HepG2 (cell line): ENCODE data around the gene CHCHD6. TPM values are rescaled to one million over a fixed set of nuclear protein-coding genes. Genes with fewer than 3 reads are reported as not detected.

Experiments used
- ATAC-seq: fragments of 200-7000 bp; cut with Tn5 transposase; 3 replicates; pipeline ENCODE4 v1.9.1; 2020; ENCODE audit warnings: mild to moderate bottlenecking, moderate library complexity
- BruUV-seq: library from RNA; stranded (reverse); fragments of 400-500 nt; replicated peaks from 2 replicates; lab custom pipeline; 2021; lab: Mats Ljungman, UMichigan
- CTCF ChIA-PET: fragments of 300-600 bp; formaldehyde crosslinking; extraction: SDS; loops from one replicate; lab custom pipeline; 2021; ENCODE audit warnings: low total read pairs, inconsistent platforms, low intra/inter-chr PET ratio; lab: Yijun Ruan, JAX
- POLR2A ChIA-PET: fragments of 350-600 bp; sonication (Branson Sonifier 250); formaldehyde crosslinking; loops from one replicate; lab custom pipeline; 2020; ENCODE audit warnings: antibody characterized with exemption, inconsistent platforms; lab: Yijun Ruan, JAX
- DNase-seq: peaks from one replicate; pipeline ENCODE4 v3.0.0-alpha.2; 2015; ENCODE audit warnings: low spot score
- FAIRE-seq: peaks from 3 replicates; lab custom pipeline; 2011; peaks lifted over from hg19 to GRCh38; lab: Jason Lieb, UNC
- H2AFZ ChIP-seq: one replicate; pipeline ENCODE4 v1.6.1; 2011; ENCODE audit warnings: low read length, inconsistent platforms
- H3K27ac ChIP-seq: fragments of 300-600 bp; 3 replicates; pipeline ENCODE4 v1.8.0; 2011; ENCODE audit warnings: mixed run types, mild to moderate bottlenecking, mixed read lengths, low read length, inconsistent platforms; ENCODE audit not compliant: insufficient read depth; ENCODE audit errors: extremely low read length
- H3K27me3 ChIP-seq, 2 experiments: fragments of 200-600 bp in 1 of 2; 2 replicates in 1 of 2; 3 replicates in 1 of 2; pipeline versions ENCODE4 v1.6.0 to v1.8.0; 2011; ENCODE audit warnings: low read length in 2 of 2, mild to moderate bottlenecking in 2 of 2, moderate library complexity in 2 of 2, inconsistent platforms in 1 of 2; ENCODE audit not compliant: insufficient read depth in 2 of 2, control insufficient read depth in 1 of 2
- H3K36me3 ChIP-seq, 2 experiments: fragments of 200-600 bp in 1 of 2; replicated peaks in 1 of 2; 2 replicates in 1 of 2; 3 replicates in 1 of 2; pipeline versions ENCODE4 v1.5.1 to v1.8.0; 2011; ENCODE audit warnings: low read length in 2 of 2, inconsistent platforms in 1 of 2; ENCODE audit not compliant: insufficient read depth in 2 of 2, control insufficient read depth in 1 of 2
- H3K4me1 ChIP-seq: 2 replicates; pipeline ENCODE4 v1.5.1; 2012; ENCODE audit warnings: low read length, inconsistent platforms; ENCODE audit not compliant: insufficient read depth
- H3K4me2 ChIP-seq: 2 replicates; pipeline ENCODE4 v1.6.0; 2011; ENCODE audit warnings: low read depth, low read length, inconsistent platforms
- H3K4me3 ChIP-seq, 3 experiments: fragments of 200-600 bp in 1 of 3; sonication (generic), shearing (Covaris generic) in 1 of 3; replicated peaks in 1 of 3; 2 replicates each; pipeline ENCODE4 v1.5.1; 2011 to 2016; ENCODE audit warnings: low read length in 3 of 3, inconsistent platforms in 2 of 3, low read depth in 2 of 3, mild to moderate bottlenecking in 2 of 3, control low read depth in 1 of 3, mixed read lengths in 1 of 3; ENCODE audit not compliant: insufficient read depth in 1 of 3
- H3K79me2 ChIP-seq: one replicate; pipeline ENCODE4 v1.6.1; 2011; ENCODE audit warnings: low read length, inconsistent platforms; ENCODE audit not compliant: insufficient read depth
- H3K9ac ChIP-seq: 2 replicates; pipeline ENCODE4 v1.6.0; 2011; ENCODE audit warnings: mild to moderate bottlenecking, low read depth, low read length, inconsistent platforms; ENCODE audit not compliant: insufficient read depth
- H3K9me3 ChIP-seq: 2 replicates; pipeline ENCODE4 v1.5.1; 2012; ENCODE audit warnings: mild to moderate bottlenecking, low read length
- H4K20me1 ChIP-seq: 2 replicates; pipeline ENCODE4 v1.6.0; 2011; ENCODE audit warnings: inconsistent platforms, mild to moderate bottlenecking, low read length, moderate library complexity; ENCODE audit not compliant: insufficient read depth
- CEBPB ChIP-seq: IDR thresholded peaks from 2 replicates; pipeline ENCODE4 v1.6.1; 2011; ENCODE audit warnings: low read depth, low read length, improper control_type of control experiment, borderline replicate concordance
- ETS1 ChIP-seq: sonication (generic); formaldehyde crosslinking; IDR thresholded peaks from 2 replicates; pipeline ENCODE4 v1.4.0; 2020; ENCODE audit warnings: missing genetic modification reagents
- SP1 ChIP-seq, 2 experiments: fragments of 450-650 bp in 1 of 2; sonication (generic) in 1 of 2; formaldehyde crosslinking in 1 of 2; IDR thresholded peaks; 2 replicates each; pipeline versions ENCODE4 v1.4.0 to v1.6.1; 2016 to 2020; ENCODE audit warnings: missing genetic modification reagents in 1 of 2
- WGBS: methylation state at CpG from one replicate; pipeline ENCODE4 v1.1.6; 2017; ENCODE audit warnings: low lambda C conversion rate; 5-methylcytosine and 5-hydroxymethylcytosine counted together
- in situ Hi-C: cut with HindIII; loops from 2 replicates; pipeline ENCODE4 v1.10.0; 2017; ENCODE audit warnings: low pct_unique_long_range_greater_than_20kb; ENCODE audit not compliant: extremely low pct_ligation_motif_present
- intact Hi-C: fragments of 100-400 bp; cut with micrococcal nuclease; formaldehyde crosslinking; loops from one replicate; pipeline ENCODE4 v1.10.0; 2022; ENCODE audit not compliant: unreplicated experiment
- polyA plus RNA-seq, 8 experiments: library from polyadenylated mRNA; depleted of rRNA in 3 of 8; stranded (reverse) in 7 of 8; unstranded in 1 of 8; fragments of >200 nt; fragmentation: Illumina TruSeq in 4 of 8; extraction: Trizol in 4 of 8; gene quantifications; 2 replicates each; pipeline versions ENCODE4 v1.2.1 to v1.2.3, GENCODE V29; 2011 to 2016; ENCODE audit warnings: low read depth in 4 of 8, missing spikeins in 1 of 8, mixed read lengths in 1 of 8; ENCODE audit not compliant: insufficient read depth in 1 of 8
- total RNA-seq, 5 experiments: library from RNA; depleted of rRNA; stranded (reverse); fragments of >200 nt; fragmentation: Illumina TruSeq; extraction: Trizol; gene quantifications; 2 replicates each; pipeline ENCODE4 v1.2.3, GENCODE V29; 2016; ENCODE audit warnings: low read depth in 1 of 5
- TF ChIP-seq, protein P1 (sequence below): sonication (generic); formaldehyde crosslinking; IDR thresholded peaks from 2 replicates; pipeline ENCODE4 v1.5.1; 2020; ENCODE audit warnings: missing genetic modification reagents, mild to moderate bottlenecking, borderline replicate concordance
- TF ChIP-seq, protein P2 (sequence below): fragments of 450-650 bp; IDR thresholded peaks from 2 replicates; pipeline ENCODE4 v1.6.1; 2017; ENCODE audit warnings: mild to moderate bottlenecking

CHCHD6 gene
- total and polyA plus RNA-seq, 2 of the 13 experiments (the other 11 are each of a cell fraction or from before 2014, with no cell fraction given), result 20.3 to 20.8 TPM

DNA sequence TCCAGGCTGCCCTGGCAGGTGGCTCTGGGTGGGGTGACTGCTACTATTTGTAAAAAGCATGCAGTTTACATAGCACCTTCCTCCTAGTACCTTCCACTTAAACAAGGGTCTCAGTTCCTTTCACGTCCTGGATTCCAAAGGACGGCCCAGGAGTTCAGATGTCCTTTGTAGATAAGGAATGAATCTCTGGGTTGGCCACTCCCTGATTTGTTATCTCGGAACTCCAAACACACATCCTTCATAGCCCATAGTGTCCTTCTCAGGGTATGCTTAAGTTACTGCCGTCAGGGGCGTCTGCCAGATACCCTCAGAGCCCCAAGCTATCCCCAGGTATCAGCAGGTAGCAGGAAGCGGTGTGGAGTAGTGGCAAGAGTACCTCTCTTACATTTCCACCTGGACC, 177.8 kb downstream of the CHCHD6 start:
- H3K27ac ChIP-seq, result no peak overlapping the region
- no peaks in the 10 kb centered on the region; a peak in 1 of 5 replicates for H3K27me3 ChIP-seq
- H3K4me3 ChIP-seq, result no peak overlapping the region
- ChIA-PET POLR2A (no interaction called here), CTCF (no interaction called here)
- no peak overlapping the region for H3K4me2 ChIP-seq
- H3K79me2 ChIP-seq, result no peaks in the 10 kb centered on the region
- intact Hi-C loops (no loop called here), in situ Hi-C loops (no loop called here)
- no peaks in the 10 kb centered on the region for H3K9me3 ChIP-seq
- no peak overlapping the region for H2AFZ ChIP-seq
- 86% methylated on average over 6 of the region's 6 CpGs for WGBS
- ATAC-seq (no peak), FAIRE-seq (no peak), DNase-seq (no peak)
- no peaks in the 10 kb centered on the region for H4K20me1 ChIP-seq
- TF ChIP-seq ETS1, result no peak
- TF ChIP-seq SP1 (IDR thresholded peaks at IDR 0.05), result no peak
- no peak for TF ChIP-seq SP1 (CRISPR knock-in tag; IDR thresholded peaks at IDR 0.05)
- peaks cover 9% of the 10 kb centered on the region for H3K4me1 ChIP-seq
- no peak overlapping the region for H3K9ac ChIP-seq
- no peaks in the 10 kb centered on the region for H3K36me3 ChIP-seq
- BruUV-seq, result no TSS peak

GRCh38 chr3:126883241-126883640, 179.2 kb downstream of the CHCHD6 start:
- CTCF ChIA-PET, result no interaction called here
- in situ Hi-C loops (no loop called here), intact Hi-C loops (no loop called here)
- H4K20me1 ChIP-seq, result no peaks in the 10 kb centered on the region
- H3K36me3 ChIP-seq, result no peaks in the 10 kb centered on the region
- POLR2A ChIA-PET, result no interaction called here
- DNase-seq (no peak), ATAC-seq (no peak), FAIRE-seq (no peak)
- H3K4me3 ChIP-seq, result no peak overlapping the region
- no peaks in the 10 kb centered on the region for H3K79me2 ChIP-seq
- H2AFZ ChIP-seq, result no peak overlapping the region
- no peak overlapping the region for H3K9ac ChIP-seq
- 97% methylated on average over 5 of the region's 7 CpGs for WGBS
- H3K4me1 ChIP-seq, result peaks cover 9% of the 10 kb centered on the region
- H3K9me3 ChIP-seq, result no peaks in the 10 kb centered on the region
- no peak overlapping the region for H3K27ac ChIP-seq
- no peak overlapping the region for H3K4me2 ChIP-seq
- BruUV-seq, result no TSS peak
- peak; percentile 75 for TF ChIP-seq CEBPB
- TF ChIP-seq, protein P1, sequence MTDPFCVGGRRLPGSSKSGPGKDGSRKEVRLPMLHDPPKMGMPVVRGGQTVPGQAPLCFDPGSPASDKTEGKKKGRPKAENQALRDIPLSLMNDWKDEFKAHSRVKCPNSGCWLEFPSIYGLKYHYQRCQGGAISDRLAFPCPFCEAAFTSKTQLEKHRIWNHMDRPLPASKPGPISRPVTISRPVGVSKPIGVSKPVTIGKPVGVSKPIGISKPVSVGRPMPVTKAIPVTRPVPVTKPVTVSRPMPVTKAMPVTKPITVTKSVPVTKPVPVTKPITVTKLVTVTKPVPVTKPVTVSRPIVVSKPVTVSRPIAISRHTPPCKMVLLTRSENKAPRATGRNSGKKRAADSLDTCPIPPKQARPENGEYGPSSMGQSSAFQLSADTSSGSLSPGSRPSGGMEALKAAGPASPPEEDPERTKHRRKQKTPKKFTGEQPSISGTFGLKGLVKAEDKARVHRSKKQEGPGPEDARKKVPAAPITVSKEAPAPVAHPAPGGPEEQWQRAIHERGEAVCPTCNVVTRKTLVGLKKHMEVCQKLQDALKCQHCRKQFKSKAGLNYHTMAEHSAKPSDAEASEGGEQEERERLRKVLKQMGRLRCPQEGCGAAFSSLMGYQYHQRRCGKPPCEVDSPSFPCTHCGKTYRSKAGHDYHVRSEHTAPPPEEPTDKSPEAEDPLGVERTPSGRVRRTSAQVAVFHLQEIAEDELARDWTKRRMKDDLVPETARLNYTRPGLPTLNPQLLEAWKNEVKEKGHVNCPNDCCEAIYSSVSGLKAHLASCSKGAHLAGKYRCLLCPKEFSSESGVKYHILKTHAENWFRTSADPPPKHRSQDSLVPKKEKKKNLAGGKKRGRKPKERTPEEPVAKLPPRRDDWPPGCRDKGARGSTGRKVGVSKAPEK (CRISPR knock-in tag), result no peak
- TF ChIP-seq, protein P2, sequence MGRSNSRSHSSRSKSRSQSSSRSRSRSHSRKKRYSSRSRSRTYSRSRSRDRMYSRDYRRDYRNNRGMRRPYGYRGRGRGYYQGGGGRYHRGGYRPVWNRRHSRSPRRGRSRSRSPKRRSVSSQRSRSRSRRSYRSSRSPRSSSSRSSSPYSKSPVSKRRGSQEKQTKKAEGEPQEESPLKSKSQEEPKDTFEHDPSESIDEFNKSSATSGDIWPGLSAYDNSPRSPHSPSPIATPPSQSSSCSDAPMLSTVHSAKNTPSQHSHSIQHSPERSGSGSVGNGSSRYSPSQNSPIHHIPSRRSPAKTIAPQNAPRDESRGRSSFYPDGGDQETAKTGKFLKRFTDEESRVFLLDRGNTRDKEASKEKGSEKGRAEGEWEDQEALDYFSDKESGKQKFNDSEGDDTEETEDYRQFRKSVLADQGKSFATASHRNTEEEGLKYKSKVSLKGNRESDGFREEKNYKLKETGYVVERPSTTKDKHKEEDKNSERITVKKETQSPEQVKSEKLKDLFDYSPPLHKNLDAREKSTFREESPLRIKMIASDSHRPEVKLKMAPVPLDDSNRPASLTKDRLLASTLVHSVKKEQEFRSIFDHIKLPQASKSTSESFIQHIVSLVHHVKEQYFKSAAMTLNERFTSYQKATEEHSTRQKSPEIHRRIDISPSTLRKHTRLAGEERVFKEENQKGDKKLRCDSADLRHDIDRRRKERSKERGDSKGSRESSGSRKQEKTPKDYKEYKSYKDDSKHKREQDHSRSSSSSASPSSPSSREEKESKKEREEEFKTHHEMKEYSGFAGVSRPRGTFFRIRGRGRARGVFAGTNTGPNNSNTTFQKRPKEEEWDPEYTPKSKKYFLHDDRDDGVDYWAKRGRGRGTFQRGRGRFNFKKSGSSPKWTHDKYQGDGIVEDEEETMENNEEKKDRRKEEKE, result no peak
- H3K27me3 ChIP-seq, result no peaks in the 10 kb centered on the region; a peak in 1 of 5 replicates
